SU-DHL-6 (cell line): ENCODE data around the gene KIF11.

ENCODE experiments used
- CTCF ChIP-seq: fragments of 200-600 bp; sonication (generic); IDR thresholded peaks from one replicate; pipeline ENCODE4 v1.5.1; 2017; ENCODE audit warnings: antibody characterized with exemption, mild to moderate bottlenecking, low read length, moderate library complexity; ENCODE audit not compliant: insufficient read depth, poor library complexity, severe bottlenecking
- EZH2phosphoT487 ChIP-seq: fragments of 200-600 bp; sonication (generic), shearing (Covaris generic); conservative IDR thresholded peaks from 2 replicates; pipeline ENCODE4 v1.6.1; 2018; ENCODE audit warnings: mild to moderate bottlenecking, antibody characterized with exemption, low read length, moderate library complexity, mixed read lengths

GRCh38 chr10:92657024-92657423 lies 64.1 kb downstream of the KIF11 start:
- TF ChIP-seq CTCF = no peak
- no peak for TF ChIP-seq EZH2phosphoT487
